Progenitor cell of endocrine pancreas (in vitro differentiated cells): ENCODE measurements around the gene TRPM3. TPM values are rescaled to one million over a fixed set of nuclear protein-coding genes. Genes with fewer than 3 reads are reported as not detected.

ENCODE experiments used
- DNase-seq: peaks from one replicate; pipeline ENCODE4 v3.0.0; 2021; ENCODE audit warnings: low spot score; ENCODE audit not compliant: unreplicated experiment
- H3K27ac Mint-ChIP-seq: 2 replicates; pipeline ENCODE4 v1.8.0; 2021; ENCODE audit warnings: mild to moderate bottlenecking, moderate library complexity, mixed read lengths
- H3K27me3 Mint-ChIP-seq: 2 replicates; pipeline ENCODE4 v1.8.0; 2021; ENCODE audit warnings: mixed read lengths
- H3K36me3 Mint-ChIP-seq: 2 replicates; pipeline ENCODE4 v1.8.0; 2022; ENCODE audit warnings: mixed read lengths; ENCODE audit not compliant: insufficient read depth
- H3K4me1 Mint-ChIP-seq: 2 replicates; pipeline ENCODE4 v1.8.0; 2021; ENCODE audit warnings: low read depth, mixed read lengths
- H3K4me3 Mint-ChIP-seq: 2 replicates; pipeline ENCODE4 v1.8.0; 2021; ENCODE audit warnings: low read depth, mild to moderate bottlenecking, moderate library complexity, mixed read lengths
- H3K9me3 Mint-ChIP-seq: 2 replicates; pipeline ENCODE4 v1.8.0; 2021; ENCODE audit warnings: low read depth, mixed read lengths
- total RNA-seq: library from RNA; stranded (reverse); gene quantifications from 2 replicates; pipeline ENCODE4 v1.2.1, GENCODE V29; 2021
- TF ChIP-seq, protein P1 (sequence below): fragments of 200-600 bp; sonication (generic); IDR thresholded peaks from one replicate; pipeline ENCODE4 v1.5.0; 2021; ENCODE audit warnings: antibody characterized with exemption, mild to moderate bottlenecking; ENCODE audit not compliant: unreplicated experiment

Gene TRPM3
- total RNA-seq, 1 donor from 2014 or later = 1.6 TPM

DNA sequence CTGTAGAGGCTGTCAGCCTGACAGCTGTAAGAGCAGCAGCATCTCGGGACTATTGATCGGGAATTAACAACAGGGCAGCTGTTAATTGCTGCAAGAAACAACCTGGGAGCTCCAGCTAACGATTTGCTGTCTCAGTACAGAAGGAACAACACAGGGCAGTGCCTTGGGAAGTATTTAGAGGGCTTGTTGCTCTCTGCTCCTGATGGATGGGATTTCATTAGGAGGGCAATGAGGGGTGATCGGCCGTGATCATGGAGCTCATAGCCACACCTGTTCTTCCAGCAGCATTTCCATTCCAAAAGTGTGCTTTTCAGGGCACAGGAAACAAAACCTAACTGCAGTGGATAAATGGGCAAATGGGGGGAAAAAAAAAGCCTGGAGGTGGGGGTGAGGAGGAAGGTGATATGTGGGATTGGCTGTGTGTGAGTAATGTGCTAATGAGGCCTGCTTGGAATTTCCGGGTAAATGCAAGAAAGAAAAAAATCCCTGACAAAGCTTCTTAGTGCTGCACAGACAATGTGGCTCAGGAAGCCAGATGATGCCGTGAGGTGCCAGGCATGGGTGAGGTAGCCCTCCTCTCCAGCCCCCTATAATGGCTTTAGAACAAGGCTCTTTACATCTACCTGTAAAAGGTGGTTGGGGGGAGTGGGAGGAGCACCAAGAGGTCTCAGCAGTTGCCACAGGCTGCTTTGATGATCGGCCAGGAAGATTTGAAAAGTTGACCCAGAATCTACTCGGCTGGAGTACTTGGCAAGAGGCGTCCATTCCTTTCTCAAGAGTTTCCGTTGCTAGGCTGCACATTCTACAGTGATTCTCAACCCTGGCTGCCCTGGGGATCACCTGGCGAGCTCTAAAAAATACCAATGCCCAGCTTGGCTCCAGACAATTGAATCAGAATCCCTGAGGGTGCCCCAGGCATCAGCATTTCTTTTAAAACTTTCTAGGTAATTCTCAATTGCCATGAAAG is 567.4 kb downstream of the TRPM3 start:
- peak overlapping the region; percentile 19 for H3K4me3 Mint-ChIP-seq
- no peaks in the 10 kb centered on the region for H3K36me3 Mint-ChIP-seq
- peak overlapping the region; percentile 86 for H3K27ac Mint-ChIP-seq
- no peak for DNase-seq
- H3K9me3 Mint-ChIP-seq = no peaks in the 10 kb centered on the region
- no peaks in the 10 kb centered on the region for H3K27me3 Mint-ChIP-seq
- peaks cover 14% of the 10 kb centered on the region for H3K4me1 Mint-ChIP-seq
- TF ChIP-seq, protein P1, sequence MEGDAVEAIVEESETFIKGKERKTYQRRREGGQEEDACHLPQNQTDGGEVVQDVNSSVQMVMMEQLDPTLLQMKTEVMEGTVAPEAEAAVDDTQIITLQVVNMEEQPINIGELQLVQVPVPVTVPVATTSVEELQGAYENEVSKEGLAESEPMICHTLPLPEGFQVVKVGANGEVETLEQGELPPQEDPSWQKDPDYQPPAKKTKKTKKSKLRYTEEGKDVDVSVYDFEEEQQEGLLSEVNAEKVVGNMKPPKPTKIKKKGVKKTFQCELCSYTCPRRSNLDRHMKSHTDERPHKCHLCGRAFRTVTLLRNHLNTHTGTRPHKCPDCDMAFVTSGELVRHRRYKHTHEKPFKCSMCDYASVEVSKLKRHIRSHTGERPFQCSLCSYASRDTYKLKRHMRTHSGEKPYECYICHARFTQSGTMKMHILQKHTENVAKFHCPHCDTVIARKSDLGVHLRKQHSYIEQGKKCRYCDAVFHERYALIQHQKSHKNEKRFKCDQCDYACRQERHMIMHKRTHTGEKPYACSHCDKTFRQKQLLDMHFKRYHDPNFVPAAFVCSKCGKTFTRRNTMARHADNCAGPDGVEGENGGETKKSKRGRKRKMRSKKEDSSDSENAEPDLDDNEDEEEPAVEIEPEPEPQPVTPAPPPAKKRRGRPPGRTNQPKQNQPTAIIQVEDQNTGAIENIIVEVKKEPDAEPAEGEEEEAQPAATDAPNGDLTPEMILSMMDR = no peak

DNA sequence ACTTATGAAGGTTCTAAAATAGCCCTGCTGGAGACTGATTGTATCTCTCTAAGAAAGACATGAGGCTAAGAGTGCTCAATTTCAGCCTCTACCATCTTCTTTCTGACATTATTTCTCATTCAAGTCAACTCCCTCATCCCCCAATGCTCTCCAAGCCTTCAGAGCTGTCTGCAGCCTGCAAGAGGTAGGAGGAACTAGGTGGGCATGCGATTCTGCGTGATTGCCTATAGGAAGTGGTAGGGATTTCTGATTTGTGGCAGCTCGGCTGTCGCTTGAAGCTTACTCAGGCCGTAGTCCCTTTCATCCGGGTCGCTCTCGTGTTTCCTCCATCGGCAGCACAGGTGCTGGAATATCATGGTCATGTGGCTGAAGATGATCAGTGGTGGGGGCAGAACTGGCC is 568.9 kb downstream of the TRPM3 start:
- Mint-ChIP-seq H3K9me3 (no peaks in the 10 kb centered on the region), H3K27ac (no peak overlapping the region), H3K4me1 (peaks cover 14% of the 10 kb centered on the region), H3K36me3 (no peaks in the 10 kb centered on the region), H3K27me3 (no peaks in the 10 kb centered on the region), H3K4me3 (no peak overlapping the region)
- no peak for DNase-seq
- TF ChIP-seq, protein P1 = no peak

GRCh38 chr9:70551801-70552200 is 569.6 kb downstream of the TRPM3 start:
- TF ChIP-seq, protein P1 = no peak
- Mint-ChIP-seq H3K4me3 (no peak overlapping the region), H3K4me1 (peaks cover 14% of the 10 kb centered on the region), H3K27me3 (no peaks in the 10 kb centered on the region), H3K9me3 (no peaks in the 10 kb centered on the region), H3K36me3 (no peaks in the 10 kb centered on the region), H3K27ac (no peak overlapping the region)
- no peak for DNase-seq

GRCh38 chr9:70551396-70551795 is 570.0 kb downstream of the TRPM3 start:
- no peak for DNase-seq
- Mint-ChIP-seq H3K27me3 (no peaks in the 10 kb centered on the region), H3K4me1 (peaks cover 14% of the 10 kb centered on the region), H3K27ac (no peak overlapping the region), H3K4me3 (no peak overlapping the region), H3K36me3 (no peaks in the 10 kb centered on the region), H3K9me3 (no peaks in the 10 kb centered on the region)
- TF ChIP-seq, protein P1 = no peak

DNA sequence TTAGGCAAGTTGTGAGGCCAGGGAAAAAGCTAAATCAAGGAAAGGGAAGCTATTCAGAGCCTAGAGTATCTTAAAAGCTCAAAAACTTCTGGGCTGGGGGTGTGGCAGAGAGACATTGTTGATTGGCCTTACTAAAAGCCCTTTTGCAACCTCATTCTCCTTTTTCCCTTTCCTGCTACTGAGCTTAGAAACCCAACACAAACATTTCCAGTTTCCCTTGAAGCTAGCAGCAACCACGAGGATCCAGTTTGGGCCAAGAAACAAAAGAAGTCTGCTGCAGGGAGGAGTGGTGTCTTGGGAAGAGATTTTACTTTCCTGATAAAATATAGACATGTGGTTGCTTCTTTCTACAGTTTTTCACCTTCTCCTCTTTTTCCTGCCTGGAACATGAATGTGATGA is 571.5 kb downstream of the TRPM3 start:
- no peaks in the 10 kb centered on the region for H3K27me3 Mint-ChIP-seq
- no peaks in the 10 kb centered on the region for H3K36me3 Mint-ChIP-seq
- H3K27ac Mint-ChIP-seq = no peak overlapping the region
- H3K4me1 Mint-ChIP-seq = peaks cover 11% of the 10 kb centered on the region
- DNase-seq = no peak
- TF ChIP-seq, protein P1 = no peak
- no peak overlapping the region for H3K4me3 Mint-ChIP-seq
- no peaks in the 10 kb centered on the region for H3K9me3 Mint-ChIP-seq
